DOHH2 (cell line): ENCODE data around the gene TFAM.

Source experiments
- EZH2phosphoT487 ChIP-seq: fragments of 200-600 bp; sonication (generic); IDR thresholded peaks from 2 replicates; pipeline ENCODE4 v1.6.1; 2017; ENCODE audit warnings: borderline replicate concordance, mild to moderate bottlenecking, antibody characterized with exemption, low read length, moderate library complexity, mixed read lengths
- TF ChIP-seq, protein P1 (sequence below): fragments of 200-600 bp; sonication (generic); IDR thresholded peaks from one replicate; pipeline ENCODE4 v1.5.1; 2014; ENCODE audit warnings: antibody characterized with exemption, mild to moderate bottlenecking, low read depth, low read length; ENCODE audit not compliant: poor library complexity, severe bottlenecking

DNA sequence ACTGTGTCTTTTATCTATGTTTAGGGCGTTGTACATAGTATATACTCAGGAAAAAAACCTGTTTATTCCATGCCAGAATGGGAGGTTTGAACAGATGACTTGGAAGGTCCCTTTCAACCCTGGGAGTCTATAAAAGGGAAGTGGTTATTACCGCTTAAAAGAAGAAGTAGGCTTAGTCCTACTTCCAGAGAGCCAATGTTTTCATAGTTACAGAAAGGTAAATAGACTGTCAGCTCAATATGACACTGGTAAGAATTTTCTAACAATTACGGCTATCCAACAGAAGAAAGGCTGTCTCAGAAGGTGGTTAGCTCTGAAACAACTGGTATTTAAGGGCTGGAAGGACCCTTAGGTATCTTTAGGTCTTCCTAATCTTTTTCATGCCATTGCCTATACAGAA, 1.1 kb upstream of the TFAM start:
- TF ChIP-seq, protein P1, sequence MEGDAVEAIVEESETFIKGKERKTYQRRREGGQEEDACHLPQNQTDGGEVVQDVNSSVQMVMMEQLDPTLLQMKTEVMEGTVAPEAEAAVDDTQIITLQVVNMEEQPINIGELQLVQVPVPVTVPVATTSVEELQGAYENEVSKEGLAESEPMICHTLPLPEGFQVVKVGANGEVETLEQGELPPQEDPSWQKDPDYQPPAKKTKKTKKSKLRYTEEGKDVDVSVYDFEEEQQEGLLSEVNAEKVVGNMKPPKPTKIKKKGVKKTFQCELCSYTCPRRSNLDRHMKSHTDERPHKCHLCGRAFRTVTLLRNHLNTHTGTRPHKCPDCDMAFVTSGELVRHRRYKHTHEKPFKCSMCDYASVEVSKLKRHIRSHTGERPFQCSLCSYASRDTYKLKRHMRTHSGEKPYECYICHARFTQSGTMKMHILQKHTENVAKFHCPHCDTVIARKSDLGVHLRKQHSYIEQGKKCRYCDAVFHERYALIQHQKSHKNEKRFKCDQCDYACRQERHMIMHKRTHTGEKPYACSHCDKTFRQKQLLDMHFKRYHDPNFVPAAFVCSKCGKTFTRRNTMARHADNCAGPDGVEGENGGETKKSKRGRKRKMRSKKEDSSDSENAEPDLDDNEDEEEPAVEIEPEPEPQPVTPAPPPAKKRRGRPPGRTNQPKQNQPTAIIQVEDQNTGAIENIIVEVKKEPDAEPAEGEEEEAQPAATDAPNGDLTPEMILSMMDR: no peak
- no peak for TF ChIP-seq EZH2phosphoT487
